ENCODE measurements around the gene TGM4.

The TGM4 gene

DNA sequence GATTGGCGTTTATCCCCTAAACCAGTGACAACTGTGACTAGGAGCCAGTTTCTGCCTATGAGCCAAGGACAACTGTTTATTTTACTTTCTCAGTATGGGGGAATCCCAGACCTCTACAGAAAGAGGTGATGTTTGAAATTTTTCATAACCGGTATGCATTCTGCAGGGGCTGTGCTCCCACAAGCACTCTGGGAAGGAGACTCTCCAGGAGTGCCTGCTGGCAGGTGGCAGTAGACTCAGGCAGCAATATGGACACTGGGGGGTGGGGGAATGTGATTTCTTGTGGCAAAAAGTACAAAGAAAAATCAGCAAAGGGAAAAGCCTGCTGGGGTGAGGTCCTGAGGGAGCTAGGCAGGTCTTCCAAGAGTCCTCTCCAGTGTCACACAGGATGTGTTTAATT, 5.9 kb downstream of the TGM4 start:
- H3K18ac ChIP-seq (ENCODE audit: low read length) = no peak overlapping the region
- no peak overlapping the region for H3K27ac ChIP-seq (replicated peaks; ENCODE audit: low read length)
- H3K4me1 ChIP-seq (ENCODE audit: control insufficient read depth in 2 of 2, insufficient read depth in 1 of 2, low read depth in 1 of 2, low read length in 2 of 2) = no peaks in the 10 kb centered on the region
- no peaks in the 10 kb centered on the region for H3K79me1 ChIP-seq (ENCODE audit: low read depth, low read length)
- no peak overlapping the region for H4K8ac ChIP-seq (ENCODE audit: low read depth, low read length)
- H3K4me3 ChIP-seq (ENCODE audit: low read length in 2 of 2) = no peak overlapping the region
- no peak overlapping the region for H3K4ac ChIP-seq (ENCODE audit: low read length)
- no CpG with 5 or more reads among the region's 2 CpGs for WGBS, 2 donors (ENCODE audit: extremely low coverage in 2 of 2, insufficient read length in 2 of 2, insufficient replicate concordance in 1 of 2)
- H3K4me2 ChIP-seq (ENCODE audit: insufficient read depth, low read length, poor library complexity, severe bottlenecking) = no peak overlapping the region
- peak overlapping the region; percentile 40 for H2AFZ ChIP-seq (ENCODE audit: low read length)
- no peak for DNase-seq (ENCODE audit: low spot score)
- H2BK120ac ChIP-seq (ENCODE audit: low read depth, low read length) = no peak overlapping the region
- no peaks in the 10 kb centered on the region for H3K9me3 ChIP-seq (replicated peaks in 1 of 2; ENCODE audit: control insufficient read depth in 2 of 2, insufficient read depth in 1 of 2, low read depth in 1 of 2, low read length in 2 of 2)
- no peak overlapping the region for H2BK5ac ChIP-seq (ENCODE audit: low read length)
- H2BK15ac ChIP-seq (ENCODE audit: low read length) = no peak overlapping the region
- H4K91ac ChIP-seq (ENCODE audit: low read depth, low read length, poor library complexity) = no peak overlapping the region
- H3K36me3 ChIP-seq (replicated peaks in 1 of 2; ENCODE audit: control insufficient read depth in 2 of 2, insufficient read depth in 2 of 2, low read length in 2 of 2) = no peaks in the 10 kb centered on the region
- H3K23ac ChIP-seq (ENCODE audit: low read depth, low read length, poor library complexity) = no peak overlapping the region
- no peak overlapping the region for H3K14ac ChIP-seq (ENCODE audit: low read length)
- H2AK5ac ChIP-seq (ENCODE audit: low read depth, low read length) = no peak overlapping the region
- no peaks in the 10 kb centered on the region for H3K27me3 ChIP-seq (ENCODE audit: control insufficient read depth in 3 of 3, insufficient read depth in 3 of 3, low read depth in 1 of 3, low read length in 3 of 3)
- no peak overlapping the region for H2BK12ac ChIP-seq (ENCODE audit: low read length)
- H3K9ac ChIP-seq (ENCODE audit: low read depth, low read length, poor library complexity) = no peak overlapping the region

DNA sequence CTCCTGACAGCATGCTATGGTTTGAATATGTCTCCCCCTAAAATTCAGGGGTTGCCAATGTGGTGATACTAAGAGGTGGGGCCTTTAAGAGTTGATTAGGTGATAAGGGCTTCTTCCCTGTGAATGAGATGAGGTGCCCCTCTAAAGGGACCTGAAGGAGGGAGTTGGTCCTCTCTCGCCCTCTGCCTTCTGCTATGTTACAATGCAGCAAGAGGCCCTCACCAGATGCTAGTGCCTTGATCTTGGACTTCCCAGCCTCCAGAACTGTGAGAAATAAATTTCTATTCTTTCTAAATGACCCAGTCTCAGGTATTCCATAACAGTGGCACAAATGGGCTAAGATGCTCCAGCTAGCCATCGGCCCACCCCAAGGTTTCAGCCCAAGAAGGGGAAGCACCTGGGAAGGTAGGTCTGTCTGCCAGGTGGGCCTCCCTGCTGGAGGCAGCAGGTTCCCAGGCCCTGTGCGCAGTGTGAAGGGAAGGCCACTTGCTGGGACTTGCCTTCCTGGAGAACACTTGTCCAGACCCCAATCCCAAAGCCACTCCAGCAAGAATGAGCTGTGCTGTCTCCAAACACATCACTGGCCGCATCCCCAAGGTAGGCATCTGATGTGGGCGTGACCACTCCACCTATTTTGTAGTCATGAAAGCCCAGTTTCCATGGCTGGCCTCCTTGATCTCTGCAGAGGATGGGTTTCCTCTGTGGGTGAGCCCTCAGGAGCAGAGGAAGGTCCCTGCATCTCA, 9.0 kb downstream of the TGM4 start:
- Histone ChIP-seq H3K9me3 (replicated peaks in 1 of 2; ENCODE audit: control insufficient read depth in 2 of 2, insufficient read depth in 1 of 2, low read depth in 1 of 2, low read length in 2 of 2) (no peaks in the 10 kb centered on the region), H3K27ac (replicated peaks; ENCODE audit: low read length) (no peak overlapping the region), H2BK120ac (ENCODE audit: low read depth, low read length) (no peak overlapping the region), H3K18ac (ENCODE audit: low read length) (no peak overlapping the region), H3K27me3 (ENCODE audit: control insufficient read depth in 3 of 3, insufficient read depth in 3 of 3, low read depth in 1 of 3, low read length in 3 of 3) (peaks cover 0 to 5% (median 0%) of the 10 kb centered on the region in 3 experiments), H2AK5ac (ENCODE audit: low read depth, low read length) (no peak overlapping the region), H3K79me1 (ENCODE audit: low read depth, low read length) (no peaks in the 10 kb centered on the region), H3K36me3 (replicated peaks in 1 of 2; ENCODE audit: control insufficient read depth in 2 of 2, insufficient read depth in 2 of 2, low read length in 2 of 2) (no peaks in the 10 kb centered on the region), H2BK12ac (ENCODE audit: low read length) (no peak overlapping the region), H3K9ac (ENCODE audit: low read depth, low read length, poor library complexity) (no peak overlapping the region), H3K4me1 (ENCODE audit: control insufficient read depth in 2 of 2, insufficient read depth in 1 of 2, low read depth in 1 of 2, low read length in 2 of 2) (no peaks in the 10 kb centered on the region), H3K14ac (ENCODE audit: low read length) (no peak overlapping the region), H2BK15ac (ENCODE audit: low read length) (no peak overlapping the region), H2BK5ac (ENCODE audit: low read length) (no peak overlapping the region), H3K4ac (ENCODE audit: low read length) (no peak overlapping the region), H2AFZ (ENCODE audit: low read length) (no peak overlapping the region), H3K4me2 (ENCODE audit: insufficient read depth, low read length, poor library complexity, severe bottlenecking) (no peak overlapping the region), H4K8ac (ENCODE audit: low read depth, low read length) (peak overlapping the region; percentile 19), H3K4me3 (ENCODE audit: low read length in 2 of 2) (no peak overlapping the region), H3K23ac (ENCODE audit: low read depth, low read length, poor library complexity) (no peak overlapping the region), H4K91ac (ENCODE audit: low read depth, low read length, poor library complexity) (no peak overlapping the region)
- DNase-seq (ENCODE audit: low spot score) = no peak
- no CpG with 5 or more reads among the region's 5 CpGs for WGBS, 2 donors (ENCODE audit: extremely low coverage in 2 of 2, insufficient read length in 2 of 2, insufficient replicate concordance in 1 of 2)

DNA sequence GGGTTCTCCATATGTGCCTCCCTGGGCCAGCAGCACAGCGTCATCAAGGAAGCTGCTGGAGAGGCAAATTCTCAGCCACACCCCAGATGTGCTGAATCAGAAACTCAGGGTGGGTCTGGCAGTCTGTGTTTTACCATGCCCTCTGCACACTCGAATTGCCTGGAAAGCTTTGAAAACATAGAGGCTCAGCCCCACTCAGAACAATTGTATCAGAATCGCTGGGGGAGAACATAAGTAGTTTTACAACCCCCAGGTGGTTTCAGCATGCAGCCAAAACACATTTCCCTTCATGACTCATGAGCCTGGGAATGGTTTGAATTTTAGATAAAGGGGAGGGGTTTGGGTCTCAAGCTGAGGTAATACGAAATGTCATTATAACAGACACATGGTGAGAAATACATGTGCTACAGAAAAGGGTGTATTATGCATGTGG, 9.6 kb downstream of the TGM4 start:
- Histone ChIP-seq H3K23ac (ENCODE audit: low read depth, low read length, poor library complexity) (no peak overlapping the region), H3K18ac (ENCODE audit: low read length) (no peak overlapping the region), H2BK12ac (ENCODE audit: low read length) (no peak overlapping the region), H2BK15ac (ENCODE audit: low read length) (no peak overlapping the region), H2BK120ac (ENCODE audit: low read depth, low read length) (no peak overlapping the region), H3K79me1 (ENCODE audit: low read depth, low read length) (no peaks in the 10 kb centered on the region), H3K4me1 (ENCODE audit: control insufficient read depth in 2 of 2, insufficient read depth in 1 of 2, low read depth in 1 of 2, low read length in 2 of 2) (no peaks in the 10 kb centered on the region), H3K4me3 (ENCODE audit: low read length in 2 of 2) (no peak overlapping the region), H3K4me2 (ENCODE audit: insufficient read depth, low read length, poor library complexity, severe bottlenecking) (no peak overlapping the region), H3K27ac (replicated peaks; ENCODE audit: low read length) (no peak overlapping the region), H2AFZ (ENCODE audit: low read length) (no peak overlapping the region), H3K14ac (ENCODE audit: low read length) (no peak overlapping the region), H4K91ac (ENCODE audit: low read depth, low read length, poor library complexity) (no peak overlapping the region), H3K27me3 (ENCODE audit: control insufficient read depth in 3 of 3, insufficient read depth in 3 of 3, low read depth in 1 of 3, low read length in 3 of 3) (peaks cover 0 to 5% (median 0%) of the 10 kb centered on the region in 3 experiments), H3K9me3 (replicated peaks in 1 of 2; ENCODE audit: control insufficient read depth in 2 of 2, insufficient read depth in 1 of 2, low read depth in 1 of 2, low read length in 2 of 2) (no peaks in the 10 kb centered on the region), H4K8ac (ENCODE audit: low read depth, low read length) (no peak overlapping the region), H3K4ac (ENCODE audit: low read length) (no peak overlapping the region), H2BK5ac (ENCODE audit: low read length) (no peak overlapping the region), H3K36me3 (replicated peaks in 1 of 2; ENCODE audit: control insufficient read depth in 2 of 2, insufficient read depth in 2 of 2, low read length in 2 of 2) (no peaks in the 10 kb centered on the region), H3K9ac (ENCODE audit: low read depth, low read length, poor library complexity) (no peak overlapping the region), H2AK5ac (ENCODE audit: low read depth, low read length) (no peak overlapping the region)
- DNase-seq (ENCODE audit: low spot score) = no peak
- no CpG with 5 or more reads among the region's 4 CpGs for WGBS, 2 donors (ENCODE audit: extremely low coverage in 2 of 2, insufficient read length in 2 of 2, insufficient replicate concordance in 1 of 2)

DNA sequence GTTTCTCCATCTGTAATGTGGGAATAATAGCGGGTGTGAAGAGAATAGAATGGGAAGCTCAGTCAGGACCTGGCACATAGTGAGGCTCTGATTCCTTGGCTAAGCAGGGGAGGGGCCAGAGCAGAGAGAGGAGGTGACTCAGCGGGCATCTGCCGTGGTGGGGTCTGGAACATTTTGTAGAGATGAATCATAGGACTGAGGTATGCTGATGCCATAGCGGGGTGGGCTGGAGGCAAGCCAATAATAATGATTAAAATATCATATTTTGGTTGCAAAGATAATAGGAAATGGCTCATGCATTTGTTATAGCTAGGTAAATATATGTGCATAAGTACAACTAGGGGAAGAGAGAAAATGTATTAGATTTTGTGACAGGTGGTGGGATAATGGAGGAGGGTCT, 11.2 kb downstream of the TGM4 start:
- Histone ChIP-seq H2BK12ac (ENCODE audit: low read length) (no peak overlapping the region), H2BK5ac (ENCODE audit: low read length) (no peak overlapping the region), H2AK5ac (ENCODE audit: low read depth, low read length) (no peak overlapping the region), H3K27ac (replicated peaks; ENCODE audit: low read length) (no peak overlapping the region), H3K18ac (ENCODE audit: low read length) (no peak overlapping the region), H3K9ac (ENCODE audit: low read depth, low read length, poor library complexity) (no peak overlapping the region), H3K4ac (ENCODE audit: low read length) (no peak overlapping the region), H2BK120ac (ENCODE audit: low read depth, low read length) (no peak overlapping the region), H3K79me1 (ENCODE audit: low read depth, low read length) (no peaks in the 10 kb centered on the region), H2BK15ac (ENCODE audit: low read length) (no peak overlapping the region), H3K36me3 (replicated peaks in 1 of 2; ENCODE audit: control insufficient read depth in 2 of 2, insufficient read depth in 2 of 2, low read length in 2 of 2) (no peaks in the 10 kb centered on the region), H3K4me1 (ENCODE audit: control insufficient read depth in 2 of 2, insufficient read depth in 1 of 2, low read depth in 1 of 2, low read length in 2 of 2) (no peaks in the 10 kb centered on the region), H3K9me3 (replicated peaks in 1 of 2; ENCODE audit: control insufficient read depth in 2 of 2, insufficient read depth in 1 of 2, low read depth in 1 of 2, low read length in 2 of 2) (no peaks in the 10 kb centered on the region), H4K8ac (ENCODE audit: low read depth, low read length) (no peak overlapping the region), H3K4me2 (ENCODE audit: insufficient read depth, low read length, poor library complexity, severe bottlenecking) (no peak overlapping the region), H3K27me3 (ENCODE audit: control insufficient read depth in 3 of 3, insufficient read depth in 3 of 3, low read depth in 1 of 3, low read length in 3 of 3) (peaks cover 0 to 5% (median 0%) of the 10 kb centered on the region in 3 experiments), H4K91ac (ENCODE audit: low read depth, low read length, poor library complexity) (no peak overlapping the region), H3K4me3 (ENCODE audit: low read length in 2 of 2) (no peak overlapping the region), H2AFZ (ENCODE audit: low read length) (no peak overlapping the region), H3K23ac (ENCODE audit: low read depth, low read length, poor library complexity) (peak overlapping the region; percentile 10), H3K14ac (ENCODE audit: low read length) (no peak overlapping the region)
- no CpG with 5 or more reads among the region's 4 CpGs for WGBS, 2 donors (ENCODE audit: extremely low coverage in 2 of 2, insufficient read length in 2 of 2, insufficient replicate concordance in 1 of 2)
- no peak for DNase-seq (ENCODE audit: low spot score)

Measured in neuronal stem cell (in vitro differentiated cells).